HG02852 (cell line): ENCODE data around the gene TBX3.

Experiments
- ATAC-seq: cut with Tn5 transposase; IDR thresholded peaks from one replicate; pipeline ENCODE4 v1.9.1; 2021; ENCODE audit warnings: mild to moderate bottlenecking, moderate library complexity; ENCODE audit not compliant: unreplicated experiment

TBX3 gene

DNA sequence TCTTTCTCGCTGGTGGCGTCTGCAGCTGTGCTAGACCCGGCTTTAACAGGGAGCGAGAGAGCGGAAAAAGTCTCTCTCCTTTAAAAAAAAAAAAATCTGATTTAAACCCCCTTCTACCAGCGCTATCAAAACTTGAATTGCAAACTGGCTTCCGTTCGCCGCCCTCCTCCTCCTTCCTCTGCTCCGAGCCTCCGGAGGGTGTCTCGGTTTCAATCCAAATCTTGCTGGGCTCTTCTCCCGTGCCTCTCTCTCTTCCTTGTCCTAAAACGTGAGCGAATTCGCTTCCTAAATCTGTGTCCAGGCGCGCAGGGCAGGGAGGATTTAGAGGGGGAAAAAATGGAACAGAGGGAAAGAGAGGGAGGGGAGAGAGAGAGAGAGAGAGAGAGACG, 272 bp downstream of the TBX3 start:
- ATAC-seq, result no peak

DNA sequence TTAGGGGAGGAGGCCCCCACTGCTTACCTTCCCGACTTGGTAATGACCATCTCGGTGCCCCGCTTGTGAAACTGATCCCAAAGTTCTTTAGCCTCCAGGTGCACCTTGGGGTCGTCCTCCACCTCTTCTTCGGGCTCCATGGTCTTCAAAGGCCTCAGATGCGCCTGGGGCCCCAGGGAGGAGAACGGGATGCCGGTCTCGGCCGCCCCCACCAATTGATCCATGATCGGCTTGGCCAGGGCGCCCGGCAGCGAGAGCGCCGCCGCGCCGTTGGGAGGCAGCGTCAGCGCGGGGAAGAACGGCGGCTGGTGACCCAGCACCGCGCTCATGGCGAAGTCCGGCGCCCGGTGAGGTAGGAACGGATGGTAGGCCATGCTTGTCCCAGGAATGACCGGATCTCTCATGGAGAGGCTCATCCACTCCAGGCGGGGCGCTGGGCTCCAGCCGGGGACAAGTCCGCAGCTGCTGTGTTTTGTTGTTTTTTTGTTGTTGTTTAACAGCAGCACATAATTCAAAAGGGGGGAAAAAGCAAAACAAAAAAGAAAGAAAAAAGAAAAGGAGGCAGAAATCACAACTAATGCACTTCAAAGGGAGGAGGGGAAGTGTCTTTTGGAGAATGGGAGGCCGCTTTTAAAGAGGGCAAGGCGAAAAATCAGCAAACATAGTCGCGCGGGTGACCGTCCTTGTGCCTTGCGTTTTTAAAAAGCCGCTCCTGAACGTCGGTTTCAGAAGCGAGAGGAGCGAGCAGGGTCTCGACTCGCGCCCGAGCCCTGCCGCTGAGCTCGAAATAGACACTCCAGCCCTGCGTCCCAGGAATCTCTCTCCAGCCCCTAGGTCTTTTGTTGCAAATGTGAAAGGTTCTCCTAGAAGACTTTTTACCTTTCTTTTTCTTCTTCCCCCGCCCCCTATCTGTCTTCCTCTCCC, 928 bp downstream of the TBX3 start:
- ATAC-seq, result no peak

GRCh38 chr12:114682106-114682784, 1.7 kb downstream of the TBX3 start:
- no peak for ATAC-seq

DNA sequence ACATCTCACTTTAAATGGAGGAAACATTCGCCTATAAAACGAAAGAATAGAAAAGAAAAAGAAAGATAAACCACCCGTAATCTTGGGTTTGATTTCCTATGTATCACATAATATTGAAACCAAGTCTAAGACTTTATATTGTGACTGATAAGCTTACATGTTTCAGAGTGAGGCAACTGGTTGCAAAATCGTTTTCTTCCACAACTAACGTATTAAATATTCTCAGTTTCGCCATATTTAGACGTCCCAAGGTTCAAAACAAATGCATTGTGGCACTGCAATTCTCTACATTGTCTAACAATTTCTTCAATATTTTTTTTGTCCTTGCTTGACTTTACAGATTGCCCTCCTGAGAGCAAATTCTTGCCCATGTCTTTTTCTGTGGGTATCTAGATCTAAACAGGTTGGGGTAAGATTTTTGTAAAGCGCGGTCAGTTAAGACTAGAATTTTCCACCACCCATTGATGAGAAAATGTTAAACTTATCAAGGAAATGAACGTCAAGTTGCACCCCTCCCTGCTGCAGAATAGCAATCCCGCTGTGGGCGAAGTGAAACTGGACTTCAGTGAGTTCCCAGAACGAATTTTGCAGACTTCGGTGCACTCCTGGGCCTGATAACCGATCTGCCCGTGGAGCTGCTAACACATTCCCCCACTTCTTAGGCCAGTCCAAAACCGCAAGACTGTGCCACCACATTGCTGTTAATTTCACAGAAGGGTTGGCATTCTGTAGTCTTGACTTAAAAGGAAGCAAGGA, 2.7 kb downstream of the TBX3 start:
- ATAC-seq, result no peak

DNA sequence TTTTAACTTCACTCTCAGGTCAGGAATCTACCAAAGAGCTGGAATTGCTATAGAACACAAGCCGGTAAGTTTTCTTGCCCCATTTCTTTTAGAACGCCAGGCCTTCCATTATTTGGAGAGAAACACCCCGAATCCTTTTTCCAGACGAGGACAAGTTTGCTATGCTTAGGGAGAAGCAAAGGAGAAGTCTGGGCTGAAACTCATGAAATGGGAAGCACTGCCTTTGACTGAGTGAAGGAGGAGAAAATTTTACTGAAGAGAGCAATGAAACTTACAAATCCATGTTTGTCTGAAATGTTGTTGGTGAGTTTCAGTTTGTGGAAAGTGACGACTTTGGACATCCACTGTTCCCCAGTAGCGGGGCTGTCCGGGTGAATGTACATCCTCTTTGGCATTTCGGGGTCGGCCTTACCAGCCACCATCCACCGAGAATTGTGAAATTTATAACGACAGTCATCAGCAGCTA, 3.3 kb downstream of the TBX3 start:
- no peak for ATAC-seq

DNA sequence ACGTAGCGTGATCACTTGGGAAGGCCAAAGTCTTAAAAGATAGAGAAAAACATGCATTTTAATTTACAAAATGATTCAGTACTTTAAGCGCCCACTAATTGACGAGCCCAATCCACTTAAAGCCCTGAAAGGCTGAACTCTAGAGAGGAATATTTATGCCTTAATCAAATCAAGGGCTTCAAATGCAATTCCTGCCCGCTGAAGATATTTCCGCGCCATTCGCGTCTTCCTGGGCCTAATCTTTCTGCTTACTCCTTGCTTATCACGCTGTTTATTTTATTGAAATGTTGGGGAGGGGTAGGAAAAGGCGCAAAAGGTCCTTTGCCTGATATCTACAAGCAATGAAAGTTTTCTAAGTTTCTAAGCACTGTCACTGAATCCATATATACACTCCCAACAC, 4.0 kb downstream of the TBX3 start:
- ATAC-seq, result no peak

DNA sequence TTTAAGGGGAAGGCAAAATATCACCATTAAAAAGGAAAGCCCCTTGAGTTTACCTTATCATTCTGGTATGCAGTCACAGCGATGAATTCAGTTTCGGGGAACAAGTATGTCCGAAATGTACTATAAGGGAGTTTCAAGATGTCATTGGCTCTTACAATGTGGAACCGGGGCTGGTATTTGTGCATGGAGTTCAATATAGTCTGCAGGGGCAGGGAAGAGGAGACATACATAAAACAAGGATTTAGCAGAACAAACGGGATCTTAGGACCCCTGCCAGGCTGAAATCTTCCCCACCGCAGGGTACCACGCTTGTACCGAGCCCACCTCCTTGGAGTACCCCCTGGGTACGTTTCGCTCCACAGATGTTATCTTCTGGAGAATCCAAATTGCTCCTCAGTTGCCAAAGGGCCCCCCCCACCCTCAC, 4.5 kb downstream of the TBX3 start:
- no peak for ATAC-seq

DNA sequence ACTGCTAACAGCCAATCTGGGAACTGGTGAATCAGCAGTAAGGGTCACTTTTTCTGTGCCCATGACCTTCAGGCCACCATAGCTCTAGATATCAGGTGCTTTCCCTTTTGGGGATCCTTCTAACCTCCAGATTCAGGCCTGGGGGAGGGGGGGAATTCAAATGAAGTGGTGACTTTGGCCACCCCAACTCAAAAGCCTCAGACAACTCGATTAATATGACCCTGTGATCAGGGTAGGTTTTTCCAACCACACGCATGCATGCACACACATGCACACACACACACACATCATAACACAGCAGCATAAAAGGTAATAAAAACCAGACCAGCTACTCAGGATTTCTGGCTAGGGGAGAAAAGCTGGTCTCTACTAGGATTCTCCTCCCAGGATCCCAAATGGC, 5.3 kb downstream of the TBX3 start:
- no peak for ATAC-seq

GRCh38 chr12:114678028-114678427, 5.9 kb downstream of the TBX3 start:
- ATAC-seq, result no peak

- no peak for ATAC-seq
These were observed 7.7 kb downstream of the TBX3 start for GRCh38 chr12:114676142-114676741.

- no peak for ATAC-seq
These were observed 9.5 kb downstream of the TBX3 start for GRCh38 chr12:114674251-114675047.

DNA sequence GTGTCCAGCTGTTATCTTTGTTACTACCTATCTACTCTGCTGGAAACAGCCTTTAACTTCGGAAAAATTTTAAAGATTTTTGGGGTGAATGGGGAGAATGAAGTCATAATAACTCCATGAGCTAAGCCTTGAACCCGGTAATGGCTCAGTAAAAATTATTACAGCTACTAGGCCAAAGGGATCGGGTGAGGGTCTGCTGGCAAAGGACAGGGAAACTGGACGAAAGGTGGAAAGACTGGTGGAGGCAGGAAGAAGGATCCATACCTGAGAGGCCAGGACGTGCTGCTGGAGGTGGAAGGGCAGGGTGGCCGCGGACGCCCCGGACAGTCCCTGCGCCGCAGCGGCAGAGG, 10.1 kb downstream of the TBX3 start:
- no peak for ATAC-seq

DNA sequence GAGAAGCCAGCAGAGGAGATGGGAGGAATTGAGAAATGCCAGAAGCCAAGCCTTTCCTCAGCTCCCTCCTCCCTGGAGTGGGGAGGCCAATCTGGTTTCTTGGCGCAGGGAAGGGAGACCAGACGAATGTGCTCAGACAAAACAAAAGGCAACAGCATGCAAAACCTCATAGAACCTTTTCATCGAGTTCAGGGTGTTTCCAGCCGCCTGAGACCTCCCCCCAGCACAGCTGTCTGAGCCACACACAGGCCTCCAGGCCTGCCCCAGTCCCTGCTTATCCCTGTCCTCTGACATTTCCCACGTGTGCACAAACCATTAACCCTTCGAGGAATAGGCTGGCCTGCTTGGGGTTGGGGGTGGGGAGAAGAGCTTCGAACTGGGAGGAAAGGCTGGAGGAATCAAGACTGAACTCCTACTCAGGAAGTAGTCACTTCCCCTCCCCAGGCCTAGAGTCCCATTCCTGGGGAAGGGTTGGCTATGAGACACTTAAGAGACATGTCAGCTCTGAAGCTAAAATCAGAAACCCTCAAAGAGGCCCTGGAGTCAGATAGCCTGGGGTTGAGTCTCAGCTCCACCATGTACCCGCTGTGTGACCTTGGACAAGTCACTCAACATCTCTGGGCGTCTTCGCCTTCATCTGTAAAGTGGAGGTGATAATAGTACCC, 10.7 kb downstream of the TBX3 start:
- no peak for ATAC-seq

DNA sequence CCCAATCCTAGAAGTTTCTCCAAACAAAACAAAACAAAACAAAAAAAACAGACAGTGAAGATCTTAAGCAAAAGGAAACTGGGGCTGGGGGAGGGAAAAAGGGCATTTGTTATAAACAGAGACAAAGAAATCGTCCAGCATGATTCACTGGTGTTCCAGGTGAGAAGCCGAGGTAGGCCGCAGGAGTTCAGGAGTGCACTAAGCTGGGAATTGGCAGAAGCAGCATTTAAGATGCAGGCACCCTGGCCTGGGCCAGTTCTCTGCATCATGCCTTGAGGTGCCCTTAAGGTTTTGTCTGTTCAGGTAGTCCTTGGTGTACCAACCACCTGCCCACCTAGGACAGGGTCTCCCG, 11.2 kb downstream of the TBX3 start:
- no peak for ATAC-seq

DNA sequence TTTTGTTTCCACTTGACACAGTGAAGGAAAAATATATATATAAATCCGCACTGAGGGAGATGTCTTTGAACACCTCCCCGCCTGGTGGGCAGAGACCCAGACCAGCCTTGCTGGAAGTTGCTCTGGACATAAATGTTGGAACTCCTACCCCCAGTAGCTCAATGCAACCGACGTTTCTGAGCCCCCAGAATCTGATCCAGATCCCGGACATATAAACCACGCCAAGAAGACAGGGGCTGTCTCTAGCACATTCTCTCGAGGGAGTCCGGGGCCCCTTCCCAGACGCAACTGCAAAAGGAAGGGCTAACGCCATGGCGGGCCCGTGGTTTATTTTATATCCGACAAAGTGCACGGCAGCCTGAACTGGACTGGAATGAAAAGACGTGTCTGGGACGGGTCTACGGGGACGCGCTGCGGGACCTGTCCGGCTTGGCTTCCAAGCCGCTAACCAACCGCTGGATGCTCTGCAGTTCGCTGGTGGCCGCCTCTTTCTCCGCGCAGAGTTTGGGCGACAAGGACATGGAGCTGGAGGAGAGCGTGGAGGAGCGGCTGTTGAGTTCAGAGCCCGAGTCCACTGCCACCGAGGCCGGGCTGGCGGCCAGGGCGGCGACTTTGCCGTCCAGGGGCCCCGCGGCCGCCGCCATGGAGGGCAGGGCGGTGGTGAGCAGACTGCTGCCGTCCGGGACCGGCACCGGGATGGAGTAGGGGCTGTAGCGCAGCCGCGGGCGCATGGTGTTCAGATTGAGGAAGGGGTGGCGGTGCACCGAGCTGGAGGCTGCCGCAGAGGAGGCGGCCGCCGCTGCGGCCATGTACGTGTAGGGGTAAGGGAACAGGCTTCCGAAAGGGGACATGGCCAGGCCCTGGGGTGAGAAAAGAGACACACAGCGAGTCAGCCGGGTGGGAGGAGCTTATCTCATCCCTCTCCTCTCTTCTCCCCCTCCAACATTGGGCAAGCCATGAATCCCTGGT, 12.2 kb downstream of the TBX3 start:
- no peak for ATAC-seq

DNA sequence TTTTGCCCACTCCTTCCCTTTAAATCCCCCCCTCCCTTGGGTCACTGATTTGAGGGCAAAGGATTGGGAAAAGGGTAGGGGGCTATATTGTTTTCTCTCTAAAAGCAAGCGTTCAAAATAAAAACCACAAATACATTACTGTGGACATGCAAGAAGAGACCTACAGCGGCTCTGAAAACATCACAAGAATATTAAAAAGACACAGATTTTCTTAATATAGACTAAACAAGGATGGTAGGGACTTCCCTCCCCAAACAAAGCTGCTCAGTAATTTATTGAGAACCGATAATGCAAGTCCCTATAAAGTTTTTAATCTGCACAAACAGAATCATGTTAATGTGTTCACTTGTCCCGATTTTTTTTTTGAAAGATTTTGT, 12.9 kb downstream of the TBX3 start:
- no peak for ATAC-seq

DNA sequence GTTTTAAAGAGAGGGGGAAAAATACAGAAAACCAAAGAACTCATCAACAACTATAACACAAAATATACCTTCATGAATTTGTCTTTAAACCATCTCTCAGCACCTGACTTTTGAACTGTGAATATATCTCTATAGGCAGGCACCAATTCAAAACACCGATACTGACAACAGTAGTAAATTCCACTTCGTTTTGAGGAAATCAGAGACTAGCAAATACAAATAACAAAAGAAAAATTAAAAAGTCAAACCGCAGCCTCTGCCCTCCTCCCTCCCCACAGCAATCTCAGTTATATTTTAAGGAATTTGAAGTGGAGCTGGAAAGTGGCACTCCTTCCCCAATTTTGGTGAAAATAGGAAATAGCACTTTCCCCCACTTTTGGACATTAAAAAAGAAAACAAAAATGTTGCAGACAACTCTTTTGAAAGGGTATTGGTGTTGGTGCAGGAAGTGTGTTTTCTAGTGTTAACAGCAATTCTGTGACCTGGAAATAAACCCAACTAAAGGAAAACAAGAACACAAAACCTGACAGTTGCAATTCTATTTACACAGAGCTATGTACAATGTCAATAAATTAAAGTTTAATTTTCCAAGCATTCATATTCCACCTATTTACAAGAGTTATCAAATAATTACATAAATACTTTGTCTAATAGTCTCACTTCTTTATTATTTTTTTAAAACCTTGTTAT, 13.5 kb downstream of the TBX3 start:
- ATAC-seq, result no peak
